Right lobe of liver (tissue), 6 donors: ENCODE results near the gene ZSWIM9. TPM values are rescaled to one million over a fixed set of nuclear protein-coding genes. Genes with fewer than 3 reads are reported as not detected.

Experiments
- ATAC-seq, 4 donors: fragments of 200-7000 bp; cut with Tn5 transposase; one replicate each; pipeline ENCODE4 v1.9.1; 2020; ENCODE audit warnings: mild to moderate bottlenecking in 4 of 4, moderate library complexity in 4 of 4
- DNase-seq, 3 donors: peaks; one replicate each; pipeline ENCODE4 v3.0.0-alpha.2; 2020
- H3K27ac ChIP-seq, 3 donors: fragments of 200-600 bp; one replicate each; pipeline ENCODE4 v1.8.0; 2022
- H3K27me3 ChIP-seq, 2 donors: fragments of 200-600 bp; one replicate each; pipeline ENCODE4 v1.8.0; 2022
- H3K36me3 ChIP-seq, 4 donors: fragments of 200-600 bp; sonication (generic) in 1 of 4; one replicate each; pipeline versions ENCODE4 v1.5.1 to v1.8.0; 2017 to 2022; ENCODE audit warnings: control low read depth in 1 of 4
- H3K4me1 ChIP-seq, 4 donors: fragments of 200-600 bp; sonication (generic) in 1 of 4; one replicate each; pipeline versions ENCODE4 v1.5.1 to v1.8.0; 2017 to 2022; ENCODE audit warnings: control low read depth in 1 of 4
- H3K4me3 ChIP-seq, 3 donors: fragments of 200-600 bp; one replicate each; pipeline ENCODE4 v1.8.0; 2022
- H3K9me3 ChIP-seq, 4 donors: fragments of 200-600 bp; sonication (generic) in 1 of 4; one replicate each; pipeline versions ENCODE4 v1.5.1 to v1.8.0; 2017 to 2022; ENCODE audit warnings: control low read depth in 1 of 4
- POLR2A ChIP-seq: fragments of 450-650 bp; IDR thresholded peaks from one replicate; pipeline ENCODE4 v1.6.1; 2017; ENCODE audit warnings: antibody characterized with exemption, mild to moderate bottlenecking
- WGBS: methylation state at CpG from one replicate; pipeline ENCODE4 v1.1.6; 2018; ENCODE audit warnings: low coverage, low lambda C conversion rate; ENCODE audit not compliant: insufficient coverage; ENCODE audit errors: missing lambda C conversion rate; 5-methylcytosine and 5-hydroxymethylcytosine counted together
- intact Hi-C, 2 donors: fragments of 100-400 bp; cut with DNase I; formaldehyde crosslinking; loops; one replicate each; pipeline versions ENCODE4 v1.11.2 to v1.14.1; 2022
- total RNA-seq, 6 experiments: library from RNA; depleted of rRNA in 2 of 6; stranded (reverse); fragments of >200 nt in 2 of 6; fragmentation: NEBNext Ultra II Directional in 3 of 6; extraction: Animal tissue kit (Norgen Biotek cat#: 25700) in 3 of 6; gene quantifications; one replicate each; pipeline versions ENCODE4 v1.1.0 to v1.2.4, GENCODE V29; 2016 to 2023
- TF ChIP-seq, protein P1 (sequence below), 4 donors: fragments of 200-600 bp in 3 of 4; fragments of 450-650 bp in 1 of 4; IDR thresholded peaks; one replicate each; pipeline versions ENCODE4 v1.5.1 to v1.8.0; 2016 to 2022; ENCODE audit warnings: antibody characterized with exemption in 4 of 4, mild to moderate bottlenecking in 2 of 4
- donor health status: DM: no; HTN: yes; CAD: no.
- donor health status: DM: no; HTN: no; CAD: no.
- donor health status: DM: no; HTN: no; CAD: no.
- donor health status: DM: no; HTN: yes; CAD: no.
- donor health status: DM: no; HTN: yes; CAD: no.

ZSWIM9 gene
- total RNA-seq, 6 experiments from 2014 or later: 1.5 to 2.5 (median 2.0) TPM

DNA sequence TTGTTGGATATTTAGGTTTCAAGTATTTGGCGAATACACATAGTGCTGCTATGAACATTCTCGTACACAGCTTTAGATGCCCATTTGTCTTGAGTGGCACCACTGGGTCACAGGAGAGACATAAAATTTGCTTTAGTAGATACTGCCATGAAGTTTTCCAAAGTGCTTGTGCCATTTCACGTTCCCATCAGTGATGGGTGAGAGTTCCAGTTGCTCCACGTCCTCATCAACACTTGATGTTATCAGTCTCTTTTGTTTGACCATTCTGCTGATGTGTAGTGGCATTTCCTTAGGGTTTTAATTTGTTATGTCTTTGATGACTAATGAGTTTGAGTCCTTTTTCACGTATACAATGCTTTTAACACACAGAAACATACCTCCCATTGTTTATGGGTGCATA, 11.0 kb downstream of the ZSWIM9 start:
- no peak overlapping the region for H3K4me3 ChIP-seq
- 91% methylated on average over 5 of the region's 5 CpGs for WGBS
- no peaks in the 10 kb centered on the region for H3K27me3 ChIP-seq
- intact Hi-C loops: no loop called here
- DNase-seq (no peak), ATAC-seq (no peak)
- no peak overlapping the region for H3K27ac ChIP-seq
- no peaks in the 10 kb centered on the region for H3K9me3 ChIP-seq
- H3K36me3 ChIP-seq: no peaks in the 10 kb centered on the region
- no peak for TF ChIP-seq POLR2A
- TF ChIP-seq, protein P1, sequence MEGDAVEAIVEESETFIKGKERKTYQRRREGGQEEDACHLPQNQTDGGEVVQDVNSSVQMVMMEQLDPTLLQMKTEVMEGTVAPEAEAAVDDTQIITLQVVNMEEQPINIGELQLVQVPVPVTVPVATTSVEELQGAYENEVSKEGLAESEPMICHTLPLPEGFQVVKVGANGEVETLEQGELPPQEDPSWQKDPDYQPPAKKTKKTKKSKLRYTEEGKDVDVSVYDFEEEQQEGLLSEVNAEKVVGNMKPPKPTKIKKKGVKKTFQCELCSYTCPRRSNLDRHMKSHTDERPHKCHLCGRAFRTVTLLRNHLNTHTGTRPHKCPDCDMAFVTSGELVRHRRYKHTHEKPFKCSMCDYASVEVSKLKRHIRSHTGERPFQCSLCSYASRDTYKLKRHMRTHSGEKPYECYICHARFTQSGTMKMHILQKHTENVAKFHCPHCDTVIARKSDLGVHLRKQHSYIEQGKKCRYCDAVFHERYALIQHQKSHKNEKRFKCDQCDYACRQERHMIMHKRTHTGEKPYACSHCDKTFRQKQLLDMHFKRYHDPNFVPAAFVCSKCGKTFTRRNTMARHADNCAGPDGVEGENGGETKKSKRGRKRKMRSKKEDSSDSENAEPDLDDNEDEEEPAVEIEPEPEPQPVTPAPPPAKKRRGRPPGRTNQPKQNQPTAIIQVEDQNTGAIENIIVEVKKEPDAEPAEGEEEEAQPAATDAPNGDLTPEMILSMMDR (IDR thresholded peaks at IDR 0.05): no peak
- H3K4me1 ChIP-seq: no peaks in the 10 kb centered on the region

DNA sequence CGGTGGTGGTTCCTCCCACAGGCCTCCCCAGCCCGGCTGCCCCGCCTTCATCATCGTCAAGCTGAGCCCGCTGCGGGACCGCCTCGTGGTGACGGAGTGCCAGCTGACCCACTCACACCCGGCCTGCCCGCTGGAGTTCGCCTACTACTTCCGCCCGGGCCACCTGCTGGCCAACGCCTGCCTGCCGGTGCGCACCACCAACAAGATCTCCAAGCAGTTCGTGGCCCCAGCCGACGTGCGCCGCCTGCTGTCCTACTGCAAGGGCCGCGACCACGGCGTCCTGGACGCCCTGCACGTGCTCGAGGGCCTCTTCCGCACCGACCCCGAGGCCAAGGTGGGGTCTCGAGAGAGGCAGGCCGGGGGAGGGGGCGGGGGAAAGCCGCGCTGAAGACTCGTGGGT, 12.0 kb downstream of the ZSWIM9 start:
- Histone ChIP-seq H3K36me3 (no peaks in the 10 kb centered on the region), H3K27ac (no peak overlapping the region), H3K4me1 (no peaks in the 10 kb centered on the region), H3K4me3 (no peak overlapping the region), H3K27me3 (no peaks in the 10 kb centered on the region), H3K9me3 (no peaks in the 10 kb centered on the region)
- intact Hi-C loops: no loop called here
- 84% methylated on average over 5 of the region's 38 CpGs for WGBS
- ATAC-seq (no peak), DNase-seq (no peak)
- TF ChIP-seq, protein P1 (IDR thresholded peaks at IDR 0.05): no peak
- TF ChIP-seq POLR2A: no peak

DNA sequence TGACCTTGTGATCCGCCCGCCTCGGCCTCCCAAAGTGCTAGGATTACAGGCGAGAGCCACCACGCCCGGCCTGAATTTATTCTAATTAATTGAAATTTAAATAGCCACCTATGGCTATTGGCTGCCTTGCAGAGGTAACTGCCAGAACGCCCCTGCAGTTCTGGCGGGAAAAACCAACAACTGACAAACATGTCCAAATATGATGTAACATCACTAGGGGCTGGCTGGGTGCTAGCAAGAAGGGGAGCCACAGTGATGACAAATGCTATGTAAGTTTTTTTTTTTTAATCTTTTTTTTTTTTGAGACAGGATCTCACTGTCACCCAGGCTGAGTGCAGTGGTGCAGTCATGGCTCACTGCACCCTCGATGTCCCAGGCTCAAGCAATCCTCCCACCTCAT, 12.9 kb downstream of the ZSWIM9 start:
- no peak overlapping the region for H3K27ac ChIP-seq
- TF ChIP-seq, protein P1 (IDR thresholded peaks at IDR 0.05): no peak
- TF ChIP-seq POLR2A: no peak
- H3K9me3 ChIP-seq: no peaks in the 10 kb centered on the region
- intact Hi-C loops: no loop called here
- H3K27me3 ChIP-seq: no peaks in the 10 kb centered on the region
- no peak for DNase-seq
- H3K4me1 ChIP-seq: no peaks in the 10 kb centered on the region
- WGBS: 90% methylated on average over 8 of the region's 9 CpGs
- ATAC-seq: no peak
- H3K4me3 ChIP-seq: no peak overlapping the region
- no peaks in the 10 kb centered on the region for H3K36me3 ChIP-seq

DNA sequence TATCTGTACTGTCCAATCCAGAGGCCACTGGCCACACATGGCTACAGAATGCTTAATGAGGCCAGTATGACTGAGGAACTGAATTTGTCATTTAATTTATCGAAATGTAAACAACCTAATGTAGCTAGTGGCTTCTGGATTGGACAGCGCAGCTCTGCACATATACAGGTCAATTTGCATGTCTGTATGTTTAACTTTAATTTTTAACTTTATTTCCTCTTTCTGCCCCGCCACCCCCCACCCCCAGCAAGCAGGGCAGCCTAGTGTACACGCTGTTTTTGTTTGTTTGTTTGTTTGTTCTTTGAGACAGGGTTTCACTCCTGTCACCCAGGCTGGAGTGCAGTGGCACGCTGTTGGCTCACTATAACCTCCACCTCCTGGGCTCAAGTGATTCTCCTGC, 15.5 kb downstream of the ZSWIM9 start:
- no peaks in the 10 kb centered on the region for H3K36me3 ChIP-seq
- 84% methylated on average over 5 of the region's 5 CpGs for WGBS
- DNase-seq: no peak
- no peak overlapping the region for H3K4me3 ChIP-seq
- no peak overlapping the region for H3K27ac ChIP-seq
- H3K27me3 ChIP-seq: no peaks in the 10 kb centered on the region
- TF ChIP-seq, protein P1 (IDR thresholded peaks at IDR 0.05): no peak
- intact Hi-C loops: no loop called here
- H3K9me3 ChIP-seq: no peaks in the 10 kb centered on the region
- H3K4me1 ChIP-seq: no peaks in the 10 kb centered on the region
- ATAC-seq: no peak

DNA sequence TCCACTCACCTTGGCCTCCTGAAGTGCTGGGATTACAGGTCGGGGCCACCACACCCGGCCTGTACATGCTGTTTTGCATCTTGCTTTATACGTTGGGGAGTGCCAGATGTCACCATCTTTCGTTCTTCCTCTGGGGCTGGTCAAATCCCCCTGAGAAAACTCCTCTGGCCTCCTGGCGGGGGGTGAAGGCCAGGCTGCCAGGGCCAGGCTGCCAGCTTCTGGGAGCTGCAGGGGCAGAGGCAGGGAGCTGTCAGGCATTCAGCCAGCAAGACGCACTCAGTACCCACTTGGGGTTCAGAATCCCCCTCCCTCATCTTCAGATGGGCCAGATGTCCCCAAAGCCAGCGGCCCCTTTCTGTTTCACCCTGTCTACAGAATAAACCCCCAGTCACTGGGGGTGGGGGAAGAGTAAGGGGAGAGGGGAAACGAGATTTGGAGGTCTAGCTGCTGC, 16.1 kb downstream of the ZSWIM9 start:
- no peaks in the 10 kb centered on the region for H3K27me3 ChIP-seq
- no peaks in the 10 kb centered on the region for H3K36me3 ChIP-seq
- WGBS: 92% methylated on average over 4 of the region's 8 CpGs
- no peaks in the 10 kb centered on the region for H3K9me3 ChIP-seq
- intact Hi-C loops: no loop called here
- no peaks in the 10 kb centered on the region for H3K4me1 ChIP-seq
- no peak overlapping the region for H3K4me3 ChIP-seq
- ATAC-seq (no peak), DNase-seq (no peak)
- H3K27ac ChIP-seq: no peak overlapping the region
- no peak for TF ChIP-seq POLR2A
- TF ChIP-seq, protein P1 (IDR thresholded peaks at IDR 0.05): no peak
